HG03045 (cell line): Measurements from ENCODE around the gene RIMBP2.

Experiments used
- ATAC-seq: cut with Tn5 transposase; IDR thresholded peaks from one replicate; pipeline ENCODE4 v1.9.1; 2021; ENCODE audit warnings: mild to moderate bottlenecking, moderate library complexity; ENCODE audit not compliant: unreplicated experiment

Gene RIMBP2

DNA sequence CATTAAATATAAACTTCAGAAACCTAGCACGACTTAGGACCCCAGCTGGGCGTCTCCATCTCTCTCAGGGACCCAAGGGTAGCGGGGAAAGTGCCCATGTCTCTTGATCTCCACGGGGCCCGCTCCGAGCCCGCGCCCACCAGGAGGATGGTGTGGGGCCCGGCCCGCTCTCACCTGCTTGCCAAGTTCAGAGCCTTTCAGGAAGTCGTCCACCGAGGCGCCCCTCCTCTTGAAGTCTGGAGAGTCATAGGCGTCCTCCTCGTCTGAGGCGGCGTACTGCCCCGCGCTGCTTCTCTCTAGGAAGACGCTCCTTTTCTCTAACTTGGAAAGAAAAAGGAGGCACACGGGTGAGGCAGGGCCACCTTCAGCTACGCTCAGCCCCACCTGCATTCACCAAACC, 281.5 kb downstream of the RIMBP2 start:
- no peak for ATAC-seq

DNA sequence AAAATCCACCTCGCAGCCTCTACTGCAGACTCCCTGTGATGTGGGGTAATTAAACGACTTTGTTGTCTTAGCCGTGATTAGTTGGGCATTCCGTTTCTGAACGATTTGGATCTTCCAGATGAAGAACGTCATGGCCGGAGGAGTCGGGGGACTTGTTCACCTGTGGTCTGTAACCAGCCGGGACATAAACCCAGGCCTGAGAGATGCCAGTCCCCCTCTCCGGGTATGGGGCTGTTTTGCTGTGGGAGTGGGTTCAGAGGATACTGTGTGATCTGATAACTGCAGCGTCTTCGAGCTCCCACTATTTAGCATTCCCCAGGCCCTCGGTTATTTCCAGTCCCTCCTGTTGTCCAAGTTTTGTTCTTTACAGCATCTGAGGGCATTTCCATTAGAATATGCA, 282.3 kb downstream of the RIMBP2 start:
- ATAC-seq, result no peak

DNA sequence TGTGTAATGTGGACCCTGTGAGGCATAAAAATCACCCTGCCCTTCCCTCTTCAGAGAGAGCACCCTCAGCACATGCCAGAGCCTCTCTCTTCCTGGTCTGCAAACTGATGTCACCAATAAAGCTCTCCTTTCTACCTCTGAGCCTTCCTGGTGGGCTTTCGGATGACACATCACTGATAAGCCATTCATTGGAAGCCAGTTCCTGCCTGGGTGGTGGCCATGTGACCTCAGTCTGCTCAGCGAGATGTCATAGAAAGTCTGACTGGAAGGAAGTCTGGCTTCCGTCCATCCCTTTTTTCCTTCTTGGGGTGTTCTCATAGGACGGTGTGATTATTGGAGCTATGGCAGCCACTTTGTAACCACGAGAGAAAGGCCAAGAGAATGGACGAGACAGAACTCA, 282.7 kb downstream of the RIMBP2 start:
- ATAC-seq, result no peak

DNA sequence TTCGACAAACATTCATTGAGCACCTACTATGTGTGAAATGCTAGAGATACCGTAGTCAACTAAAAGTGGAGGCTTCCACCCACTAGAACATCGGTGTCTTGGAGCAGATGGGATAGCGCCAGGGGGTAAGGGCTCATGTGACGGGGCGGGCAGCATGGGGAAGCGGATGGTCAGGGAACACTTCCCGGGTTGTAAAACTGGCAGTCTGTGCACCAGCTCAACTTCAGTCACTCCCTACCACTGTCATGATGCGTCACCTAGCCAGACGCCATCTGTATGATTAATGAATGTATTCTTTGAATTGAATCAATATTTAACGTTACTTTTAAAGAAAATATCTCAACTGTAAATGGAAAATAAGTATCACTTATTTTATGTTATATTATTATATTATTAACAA, 284.9 kb downstream of the RIMBP2 start:
- no peak for ATAC-seq

DNA sequence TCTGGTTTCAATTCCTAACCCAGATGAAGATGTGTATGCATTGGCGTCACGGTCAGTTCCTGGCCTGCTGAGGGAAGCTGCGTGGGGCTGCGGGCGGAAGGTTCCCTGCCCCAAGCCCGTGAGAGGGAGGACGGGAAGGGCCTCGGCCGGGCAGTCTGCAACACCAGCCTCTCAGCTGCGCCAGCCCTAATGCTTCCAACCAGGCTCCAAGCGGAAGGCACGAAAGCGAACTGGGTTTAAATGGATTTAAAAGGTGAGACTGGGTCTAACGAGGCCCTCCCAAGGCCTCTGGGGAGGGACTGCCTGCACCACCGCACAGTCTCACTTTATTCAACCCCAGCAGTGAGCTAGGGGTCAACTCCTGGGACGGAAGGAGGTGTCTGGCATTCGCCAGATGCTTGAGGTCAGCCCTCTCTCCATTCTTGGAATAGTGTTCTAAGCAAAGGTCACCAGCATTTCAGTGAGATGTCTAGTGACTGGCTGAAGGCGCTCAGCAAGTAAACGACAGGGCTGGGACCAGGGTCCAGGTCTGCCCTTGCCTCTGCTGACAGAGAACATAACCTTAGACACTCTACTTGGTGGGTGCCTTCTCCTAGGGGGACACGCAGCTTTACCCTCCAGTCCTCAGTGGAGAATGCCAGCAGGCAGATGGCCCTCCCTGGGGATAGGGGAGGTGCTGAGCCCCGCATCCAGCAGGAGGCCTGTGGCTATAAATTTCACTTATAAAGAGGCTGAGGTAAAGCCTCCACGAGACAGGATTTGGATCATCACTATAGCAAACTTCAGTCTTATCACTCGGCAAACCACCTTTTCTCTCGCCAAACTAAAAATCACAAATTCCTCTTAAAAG, 286.2 kb downstream of the RIMBP2 start:
- ATAC-seq, result no peak

DNA sequence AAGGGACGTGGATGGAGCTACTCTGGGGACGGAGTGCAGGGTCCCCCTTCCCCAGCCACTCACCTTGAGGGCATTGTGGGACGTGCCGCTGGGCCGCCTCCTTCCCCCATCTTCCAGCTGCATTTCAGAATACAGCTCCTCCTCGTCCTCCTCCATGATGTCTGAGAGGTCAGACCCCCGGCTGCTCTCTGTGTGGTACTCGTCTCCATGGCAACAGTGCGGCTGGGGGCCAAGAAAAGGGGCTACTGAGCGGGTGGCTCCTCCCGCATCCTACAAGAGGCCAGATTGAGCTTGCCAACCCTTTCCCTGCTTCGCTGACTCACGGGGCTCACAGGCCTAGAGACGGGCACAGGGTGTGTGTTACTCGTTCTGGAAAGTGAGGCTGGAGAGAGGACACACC, 288.0 kb downstream of the RIMBP2 start:
- ATAC-seq, result no peak

DNA sequence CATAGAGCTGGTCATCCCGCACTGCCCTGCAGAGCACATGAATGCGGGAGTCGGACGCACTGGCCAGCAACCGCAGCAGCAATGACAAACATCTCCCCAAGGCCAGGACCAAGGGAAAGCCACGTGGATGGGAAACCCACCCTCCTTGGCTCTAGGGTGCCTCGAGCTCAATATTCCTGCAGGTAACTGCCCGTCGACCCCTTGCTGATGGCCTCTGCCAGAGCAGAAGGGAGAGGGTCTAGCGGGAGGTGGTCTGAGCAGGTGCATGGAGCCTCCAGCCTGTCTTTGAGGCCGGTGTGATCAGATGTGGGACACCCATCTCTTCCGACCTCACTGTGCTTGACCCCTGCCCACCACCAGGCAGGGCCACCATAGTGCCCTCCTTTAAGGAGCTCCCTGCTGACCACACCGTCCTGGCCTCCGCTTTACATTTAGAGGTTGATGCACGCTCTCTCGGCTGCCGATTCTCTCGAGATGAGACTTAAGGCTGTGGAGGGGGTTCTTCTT, 288.7 kb downstream of the RIMBP2 start:
- ATAC-seq, result no peak

DNA sequence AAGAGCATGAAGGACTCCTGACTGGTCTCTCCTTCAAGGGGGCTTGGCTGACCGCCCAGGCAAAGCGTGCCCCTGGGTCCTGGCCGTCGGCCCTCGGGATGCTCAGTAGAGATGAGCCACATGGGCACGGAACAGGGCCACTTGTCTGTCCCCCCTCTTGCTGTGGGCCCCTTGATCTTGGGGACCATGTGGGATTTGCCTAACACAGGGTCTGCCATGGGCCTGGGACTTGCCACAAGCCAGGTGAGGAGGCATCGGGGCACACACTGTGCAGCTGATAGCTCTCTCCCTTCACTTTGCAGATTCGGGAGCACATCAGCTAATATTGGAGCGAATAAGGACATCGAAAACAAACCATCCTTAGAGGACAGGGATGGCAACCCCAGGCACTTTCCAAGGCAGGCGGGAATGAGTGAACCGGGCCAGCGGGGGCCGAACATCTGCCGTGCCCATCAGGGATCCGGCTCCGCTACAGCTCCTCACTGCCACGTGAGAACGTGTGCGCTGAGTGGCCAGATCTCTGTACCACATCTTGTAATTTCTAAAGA, 290.3 kb downstream of the RIMBP2 start:
- ATAC-seq, result no peak

DNA sequence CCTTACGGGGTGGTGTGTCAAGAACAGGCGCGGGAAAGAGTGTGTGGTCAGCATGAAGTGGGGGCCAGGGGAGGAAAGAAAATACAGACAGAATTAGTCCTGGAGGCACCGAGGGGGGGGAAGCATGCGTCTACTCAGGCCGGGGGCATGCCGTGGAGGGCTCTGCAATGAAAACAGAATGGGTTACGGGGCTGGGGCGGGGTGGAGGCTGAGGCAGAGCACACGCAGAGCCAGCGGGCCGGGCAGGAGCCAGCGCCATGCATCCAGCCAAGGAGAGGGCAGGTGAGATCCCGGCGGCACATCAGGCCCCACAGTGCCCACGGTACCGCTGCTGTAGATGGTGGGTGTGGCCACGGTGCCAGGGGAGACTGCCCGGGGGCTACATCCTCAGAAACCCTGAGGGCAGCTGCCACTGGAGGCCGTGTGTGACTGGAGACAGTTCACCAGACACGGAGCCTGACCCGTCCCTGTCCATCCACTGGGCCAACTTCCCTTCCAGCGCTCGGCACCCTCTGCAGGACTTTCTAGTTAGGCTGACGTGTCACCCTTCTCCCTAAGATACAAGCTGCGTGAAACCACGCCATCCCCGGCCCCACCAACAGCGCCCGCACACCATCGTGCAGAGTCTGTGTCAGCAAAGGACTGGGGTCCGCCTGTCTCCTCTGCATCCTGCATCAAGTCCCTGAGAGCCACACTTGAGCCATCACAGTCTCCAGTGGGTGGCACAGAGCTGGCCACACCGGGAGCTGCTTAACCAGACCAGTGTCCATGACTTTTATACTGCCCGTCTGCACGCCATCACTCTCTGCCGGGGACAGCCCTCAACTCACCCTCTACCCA, 291.0 kb downstream of the RIMBP2 start:
- ATAC-seq, result no peak

DNA sequence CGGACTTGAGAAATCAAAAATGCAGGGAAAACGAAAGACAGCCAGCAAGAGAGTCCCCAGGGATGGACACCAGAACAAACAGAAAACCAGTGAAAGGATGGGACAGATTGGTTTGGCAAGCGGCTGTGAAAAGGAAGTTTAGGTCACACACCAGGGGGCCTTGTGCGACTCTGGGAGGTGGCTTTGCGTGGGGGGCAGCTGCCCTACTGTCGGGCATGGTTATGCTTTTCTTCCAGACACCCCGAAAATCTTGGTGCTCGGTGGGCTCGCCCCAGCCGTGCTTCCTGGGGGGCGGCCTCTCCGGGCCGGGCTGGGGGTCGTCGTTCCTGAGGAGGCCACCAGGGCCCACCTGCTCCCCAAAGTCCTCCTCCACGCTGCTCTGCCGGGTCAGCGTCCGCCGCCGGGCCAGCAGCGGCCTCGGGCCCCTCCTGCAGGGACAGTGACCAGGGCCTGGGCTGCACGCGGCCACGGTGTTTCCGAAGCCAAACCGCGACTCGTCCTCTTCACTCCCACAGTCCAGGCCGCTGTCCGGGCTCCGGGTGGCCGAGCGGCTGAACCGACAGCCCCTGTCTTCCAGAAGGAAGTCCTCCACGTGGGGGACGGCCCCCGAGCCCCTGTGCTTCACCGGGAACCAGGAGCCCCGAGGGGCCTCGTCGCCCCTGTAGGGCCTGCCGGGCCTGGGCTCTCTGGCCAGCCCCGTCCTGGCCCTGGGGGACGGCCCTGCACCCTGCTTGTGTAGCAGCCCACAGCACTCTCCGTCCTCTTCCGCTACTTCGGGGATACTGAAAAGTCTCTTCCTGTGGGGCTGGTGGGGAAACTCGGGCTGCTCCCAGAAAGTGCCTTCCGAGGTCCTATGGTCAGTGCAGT, 291.9 kb downstream of the RIMBP2 start:
- no peak for ATAC-seq

DNA sequence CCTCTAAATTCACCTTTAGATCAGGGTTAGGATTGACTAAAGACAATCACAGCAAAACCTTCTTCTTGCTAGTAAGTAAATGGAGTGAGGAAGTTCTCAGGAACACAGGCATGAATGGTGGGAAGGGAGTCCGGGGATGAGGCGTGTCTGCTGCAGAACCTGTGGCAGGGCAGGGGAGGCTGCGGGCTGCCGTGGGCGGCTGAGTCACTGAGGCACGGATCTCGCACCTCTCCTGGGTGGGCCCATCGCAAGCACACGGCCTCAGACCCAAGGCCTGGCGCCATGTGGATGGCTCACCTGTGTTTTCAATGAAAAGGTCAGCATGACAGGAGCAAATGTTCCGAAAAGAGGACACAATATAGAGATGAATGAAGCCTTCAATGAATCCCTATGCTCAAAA, 293.0 kb downstream of the RIMBP2 start:
- no peak for ATAC-seq

DNA sequence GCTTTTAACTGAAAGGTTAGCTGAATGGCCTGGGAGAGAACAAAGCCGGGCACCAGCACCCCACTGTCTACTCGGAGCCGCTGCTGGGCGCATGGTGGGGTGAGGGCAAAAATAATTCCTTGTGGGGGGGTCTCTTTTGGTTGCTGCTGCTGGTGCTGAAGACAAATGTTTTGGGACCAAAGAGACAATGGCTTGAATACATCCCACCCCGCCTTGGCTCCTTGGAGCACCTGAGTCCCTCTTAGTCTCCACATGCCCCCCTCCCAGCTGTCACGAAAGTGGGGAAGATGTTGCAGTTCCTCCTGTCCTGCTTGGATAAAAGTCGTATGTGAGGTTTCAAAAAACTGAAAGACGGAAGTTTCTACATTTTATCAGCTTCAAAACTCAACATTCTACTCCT, 293.4 kb downstream of the RIMBP2 start:
- no peak for ATAC-seq

DNA sequence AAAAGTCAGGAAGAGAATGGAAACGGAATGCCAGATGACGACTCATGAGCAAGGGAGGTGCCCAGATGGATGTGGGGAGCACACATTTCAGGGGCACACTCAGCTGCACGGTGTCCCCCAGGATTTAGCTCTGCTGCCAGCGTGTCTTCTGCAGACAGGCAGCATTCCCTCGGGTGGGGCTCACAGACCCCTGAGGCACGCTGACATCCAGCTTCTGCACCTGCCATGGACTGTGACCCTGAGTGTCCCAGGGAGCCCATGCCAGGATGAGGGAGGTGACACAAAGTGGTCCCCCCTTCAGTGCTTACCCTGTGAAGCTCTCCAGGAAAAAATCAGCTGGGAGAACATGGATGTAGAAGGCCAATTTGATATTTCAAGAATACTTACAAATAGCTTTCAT, 294.2 kb downstream of the RIMBP2 start:
- ATAC-seq, result no peak

DNA sequence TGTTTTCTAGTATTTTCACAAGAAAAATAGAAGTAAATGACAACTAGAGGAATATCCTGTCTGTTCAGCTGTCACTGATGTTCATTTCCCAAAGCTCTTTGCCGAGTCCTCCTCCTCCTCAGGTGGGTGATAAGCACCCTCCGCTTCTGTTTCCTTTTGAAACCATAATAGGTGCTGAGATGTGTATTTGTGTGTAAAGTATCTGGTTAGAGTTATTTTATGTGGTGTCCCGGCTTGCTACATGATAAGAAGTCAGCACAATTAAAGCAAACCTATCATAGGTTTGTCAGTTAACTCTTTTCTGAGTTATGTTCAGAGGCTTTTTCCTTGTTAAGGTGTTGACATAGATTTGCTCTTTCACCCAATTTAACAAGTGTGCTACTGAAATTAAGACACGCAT, 296.0 kb downstream of the RIMBP2 start:
- no peak for ATAC-seq

DNA sequence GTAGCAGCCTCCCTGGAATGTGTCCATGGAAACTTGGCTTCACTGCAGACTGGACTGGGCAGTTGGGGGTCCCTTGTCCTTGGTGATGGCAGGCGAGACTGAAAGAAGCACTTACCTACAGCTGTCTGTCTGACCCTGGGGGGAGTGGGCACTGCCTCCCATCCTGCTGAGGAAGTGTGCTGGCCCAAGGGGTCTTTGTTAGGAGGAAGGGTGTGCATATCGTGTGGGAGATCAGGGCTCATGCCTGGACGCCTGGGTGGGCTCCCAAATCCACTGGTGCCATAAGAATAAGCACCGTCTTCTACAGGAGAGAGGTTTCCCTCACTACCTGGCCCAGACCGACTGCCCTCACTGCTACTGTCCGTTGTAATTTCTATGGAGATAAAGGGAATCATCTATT, 297.0 kb downstream of the RIMBP2 start:
- ATAC-seq, result no peak

DNA sequence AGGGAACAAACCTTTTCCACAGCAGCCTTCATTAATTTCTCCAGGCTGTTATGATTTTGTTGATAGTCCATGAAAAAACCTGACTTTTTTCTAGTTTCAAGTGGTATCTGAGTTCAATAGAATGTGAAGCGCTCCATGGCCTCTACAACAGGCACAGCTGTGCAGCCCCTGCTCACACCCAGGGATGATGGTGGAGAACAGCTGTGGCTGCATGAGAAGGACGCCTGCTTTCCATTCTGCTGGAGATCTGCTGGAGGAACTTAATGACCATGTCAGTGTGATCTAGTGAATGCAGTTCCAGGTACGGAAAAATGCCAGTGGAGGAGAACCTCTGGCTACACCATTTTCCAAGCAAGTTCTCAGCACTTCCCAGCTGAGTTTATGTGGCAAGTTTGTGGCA, 297.8 kb downstream of the RIMBP2 start:
- no peak for ATAC-seq

DNA sequence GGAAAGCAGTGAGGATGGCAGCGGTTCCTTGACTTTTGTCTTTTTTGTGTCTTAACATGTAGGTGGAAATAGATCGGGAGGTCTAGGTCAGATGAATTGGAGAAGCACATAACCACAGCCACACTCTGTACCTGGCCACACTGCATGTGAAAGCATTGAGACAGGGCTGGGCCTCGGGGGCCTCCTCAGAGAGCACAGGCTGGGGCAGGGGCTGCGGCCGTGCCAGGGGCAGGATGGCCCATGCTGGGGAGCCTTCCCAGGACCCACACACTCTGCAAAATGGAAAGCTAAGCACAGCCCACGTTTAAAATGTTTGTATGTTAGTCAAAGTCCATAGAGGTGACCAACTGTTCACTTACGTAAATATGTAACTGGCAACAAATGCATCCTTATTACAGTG, 301.7 kb downstream of the RIMBP2 start:
- ATAC-seq, result no peak

DNA sequence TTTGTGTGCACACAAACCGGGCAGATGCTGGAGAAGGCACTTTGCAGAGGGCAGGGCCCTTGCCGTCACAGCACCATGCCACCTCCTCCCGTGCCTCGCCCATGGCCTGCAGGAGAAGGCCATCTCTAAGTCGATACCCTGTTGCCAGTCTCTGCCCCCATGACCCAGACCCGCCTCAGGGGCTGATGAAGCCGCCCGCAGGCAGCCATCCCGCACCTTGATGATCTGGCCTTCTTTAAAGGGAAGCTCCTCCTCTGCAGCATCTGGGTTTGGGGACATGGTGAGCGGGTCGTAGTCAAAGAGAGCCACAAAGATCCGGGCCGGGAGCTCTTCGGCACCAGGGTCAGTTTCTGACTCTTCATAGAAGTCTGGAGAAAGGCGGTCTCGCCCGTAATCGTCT, 302.2 kb downstream of the RIMBP2 start:
- ATAC-seq, result no peak

DNA sequence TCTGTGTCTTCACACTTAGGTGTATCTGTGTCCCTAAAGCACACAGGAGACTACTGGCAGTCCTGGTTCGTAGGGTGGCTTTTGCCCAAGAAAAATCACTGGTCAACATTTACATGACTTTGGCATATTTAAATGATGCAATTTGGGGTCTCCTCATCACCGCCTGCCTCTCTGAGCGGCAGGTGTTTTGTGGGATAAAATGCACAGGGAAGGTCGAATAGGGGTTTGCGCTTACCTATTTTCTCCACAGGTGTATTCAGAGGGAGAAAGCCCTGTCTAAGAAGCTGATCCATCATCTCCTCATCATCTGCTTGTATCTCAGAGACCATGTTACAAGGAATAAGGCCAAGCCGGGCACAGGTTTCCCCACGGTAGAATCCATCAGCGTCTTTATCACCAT, 303.7 kb downstream of the RIMBP2 start:
- no peak for ATAC-seq

DNA sequence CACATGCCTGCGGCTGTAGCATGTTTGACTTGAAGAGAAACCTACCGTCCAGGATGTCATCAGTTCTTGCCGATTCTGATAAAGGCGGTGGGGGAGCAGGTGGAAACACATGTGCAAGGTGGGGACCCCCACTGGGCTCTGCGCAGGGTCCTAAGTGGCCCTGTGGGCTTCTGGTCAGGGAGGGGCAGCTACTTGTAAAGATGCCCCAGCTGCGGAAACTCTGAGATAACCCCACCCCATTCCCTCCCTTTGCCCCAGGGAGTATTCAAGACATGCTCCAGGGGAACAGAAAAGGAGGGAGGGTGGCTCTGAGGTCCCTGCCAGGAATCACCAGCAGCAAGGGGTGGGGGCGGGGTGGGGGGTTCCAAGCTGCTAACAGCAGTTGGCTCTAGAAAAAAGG, 310.8 kb downstream of the RIMBP2 start:
- ATAC-seq, result no peak

DNA sequence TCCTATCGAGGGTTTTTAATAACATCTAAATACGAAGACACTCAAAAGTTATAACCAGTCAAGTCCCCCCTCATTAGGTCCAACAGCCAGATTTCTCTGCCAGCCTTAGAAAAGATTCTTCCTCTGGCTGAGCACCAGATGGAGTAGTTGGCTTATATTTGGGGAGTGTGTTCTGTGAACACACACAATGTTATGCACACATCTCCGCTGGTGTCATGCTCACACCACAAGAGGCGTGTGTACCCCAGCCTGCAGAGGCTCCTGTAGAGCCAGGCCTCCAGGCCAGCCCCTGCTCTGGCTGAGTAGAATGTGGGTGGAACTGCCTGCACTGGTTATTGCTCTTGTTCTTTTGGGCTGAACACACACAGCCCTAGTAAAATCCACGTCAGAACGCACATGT, 314.4 kb downstream of the RIMBP2 start:
- ATAC-seq, result no peak
